HG02943 (cell line): ENCODE results near the gene NKD2.
"Not testable (repeated sequence)": the region's sequence is repeated elsewhere in the genome, so short reads cannot be mapped to it uniquely, and the experiment has no call there.

ENCODE experiments used
- ATAC-seq: cut with Tn5 transposase; IDR thresholded peaks from one replicate; pipeline ENCODE4 v1.9.1; 2021; ENCODE audit warnings: mild to moderate bottlenecking, low read depth, moderate library complexity; ENCODE audit not compliant: unreplicated experiment

The NKD2 gene

GRCh38 chr5:1083026-1083425, 74.4 kb downstream of the NKD2 start:
- not testable (repeated sequence) for ATAC-seq

- ATAC-seq = no peak
These were observed 75.4 kb downstream of the NKD2 start for GRCh38 chr5:1083823-1084605.

GRCh38 chr5:1085391-1085790, 76.8 kb downstream of the NKD2 start:
- ATAC-seq = no peak

GRCh38 chr5:1086137-1086536, 77.5 kb downstream of the NKD2 start:
- no peak for ATAC-seq

GRCh38 chr5:1086871-1087270, 78.3 kb downstream of the NKD2 start:
- ATAC-seq = no peak

GRCh38 chr5:1087428-1087827, 78.8 kb downstream of the NKD2 start:
- ATAC-seq = no peak

- no peak for ATAC-seq
These were observed 79.4 kb downstream of the NKD2 start for GRCh38 chr5:1088031-1088430.
